Measurements from ENCODE around the gene GNL3. TPM values are rescaled to one million over a fixed set of nuclear protein-coding genes. Genes with fewer than 3 reads are reported as not detected.

GNL3 gene
- total RNA-seq, 1 experiment from 2014 or later, result 205 TPM

DNA sequence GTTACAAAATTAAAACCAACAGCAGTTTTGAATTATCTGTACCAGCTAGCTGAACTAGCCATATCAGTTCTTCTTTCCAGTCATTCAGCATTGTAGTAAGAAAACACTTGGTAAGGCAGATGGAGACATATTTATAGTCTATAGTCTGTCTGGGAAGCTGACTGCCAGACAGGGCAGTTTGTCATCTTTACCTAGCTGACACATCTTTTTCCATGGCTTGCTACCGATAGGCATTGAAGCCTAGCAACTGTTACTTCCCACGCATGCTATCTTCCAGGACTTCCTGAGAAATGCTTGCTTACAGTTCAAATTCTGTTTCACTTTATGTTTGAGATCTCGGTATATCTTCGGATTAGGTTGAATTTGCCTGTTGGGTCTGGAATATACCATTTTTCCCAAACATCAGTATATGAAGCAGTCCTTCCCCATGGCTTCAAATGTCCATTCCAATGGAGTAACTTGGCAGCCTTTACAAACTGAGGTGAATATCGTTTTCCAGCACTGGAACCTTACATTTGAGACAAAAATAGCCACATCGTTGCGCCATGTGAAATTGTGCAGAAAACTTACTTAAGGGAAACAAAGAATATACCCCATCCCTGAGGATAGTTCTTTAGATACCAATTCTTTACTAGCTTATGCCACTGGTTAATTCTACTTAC lies 8.8 kb downstream of the GNL3 start (continued):
- TF ChIP-seq, protein P1, sequence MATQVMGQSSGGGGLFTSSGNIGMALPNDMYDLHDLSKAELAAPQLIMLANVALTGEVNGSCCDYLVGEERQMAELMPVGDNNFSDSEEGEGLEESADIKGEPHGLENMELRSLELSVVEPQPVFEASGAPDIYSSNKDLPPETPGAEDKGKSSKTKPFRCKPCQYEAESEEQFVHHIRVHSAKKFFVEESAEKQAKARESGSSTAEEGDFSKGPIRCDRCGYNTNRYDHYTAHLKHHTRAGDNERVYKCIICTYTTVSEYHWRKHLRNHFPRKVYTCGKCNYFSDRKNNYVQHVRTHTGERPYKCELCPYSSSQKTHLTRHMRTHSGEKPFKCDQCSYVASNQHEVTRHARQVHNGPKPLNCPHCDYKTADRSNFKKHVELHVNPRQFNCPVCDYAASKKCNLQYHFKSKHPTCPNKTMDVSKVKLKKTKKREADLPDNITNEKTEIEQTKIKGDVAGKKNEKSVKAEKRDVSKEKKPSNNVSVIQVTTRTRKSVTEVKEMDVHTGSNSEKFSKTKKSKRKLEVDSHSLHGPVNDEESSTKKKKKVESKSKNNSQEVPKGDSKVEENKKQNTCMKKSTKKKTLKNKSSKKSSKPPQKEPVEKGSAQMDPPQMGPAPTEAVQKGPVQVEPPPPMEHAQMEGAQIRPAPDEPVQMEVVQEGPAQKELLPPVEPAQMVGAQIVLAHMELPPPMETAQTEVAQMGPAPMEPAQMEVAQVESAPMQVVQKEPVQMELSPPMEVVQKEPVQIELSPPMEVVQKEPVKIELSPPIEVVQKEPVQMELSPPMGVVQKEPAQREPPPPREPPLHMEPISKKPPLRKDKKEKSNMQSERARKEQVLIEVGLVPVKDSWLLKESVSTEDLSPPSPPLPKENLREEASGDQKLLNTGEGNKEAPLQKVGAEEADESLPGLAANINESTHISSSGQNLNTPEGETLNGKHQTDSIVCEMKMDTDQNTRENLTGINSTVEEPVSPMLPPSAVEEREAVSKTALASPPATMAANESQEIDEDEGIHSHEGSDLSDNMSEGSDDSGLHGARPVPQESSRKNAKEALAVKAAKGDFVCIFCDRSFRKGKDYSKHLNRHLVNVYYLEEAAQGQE (IDR thresholded peaks at IDR 0.05; ENCODE audit: low read depth), result no peak
- no peak for TF ChIP-seq ZNF274 (IDR thresholded peaks at IDR 0.05; ENCODE audit: low read depth, low read length)
- no peak for TF ChIP-seq POLR2AphosphoS5 (IDR thresholded peaks at IDR 0.05; ENCODE audit: low read depth, low read length)
- no peak for TF ChIP-seq POLR2A (IDR thresholded peaks at IDR 0.05; ENCODE audit: borderline replicate concordance, extremely low read depth, insufficient read depth, insufficient read length)
- TF ChIP-seq YY1 (IDR thresholded peaks at IDR 0.05; ENCODE audit: extremely low read depth, insufficient replicate concordance, low read depth, low read length), result no peak
- no peak for TF ChIP-seq ZFX (IDR thresholded peaks at IDR 0.05)

DNA sequence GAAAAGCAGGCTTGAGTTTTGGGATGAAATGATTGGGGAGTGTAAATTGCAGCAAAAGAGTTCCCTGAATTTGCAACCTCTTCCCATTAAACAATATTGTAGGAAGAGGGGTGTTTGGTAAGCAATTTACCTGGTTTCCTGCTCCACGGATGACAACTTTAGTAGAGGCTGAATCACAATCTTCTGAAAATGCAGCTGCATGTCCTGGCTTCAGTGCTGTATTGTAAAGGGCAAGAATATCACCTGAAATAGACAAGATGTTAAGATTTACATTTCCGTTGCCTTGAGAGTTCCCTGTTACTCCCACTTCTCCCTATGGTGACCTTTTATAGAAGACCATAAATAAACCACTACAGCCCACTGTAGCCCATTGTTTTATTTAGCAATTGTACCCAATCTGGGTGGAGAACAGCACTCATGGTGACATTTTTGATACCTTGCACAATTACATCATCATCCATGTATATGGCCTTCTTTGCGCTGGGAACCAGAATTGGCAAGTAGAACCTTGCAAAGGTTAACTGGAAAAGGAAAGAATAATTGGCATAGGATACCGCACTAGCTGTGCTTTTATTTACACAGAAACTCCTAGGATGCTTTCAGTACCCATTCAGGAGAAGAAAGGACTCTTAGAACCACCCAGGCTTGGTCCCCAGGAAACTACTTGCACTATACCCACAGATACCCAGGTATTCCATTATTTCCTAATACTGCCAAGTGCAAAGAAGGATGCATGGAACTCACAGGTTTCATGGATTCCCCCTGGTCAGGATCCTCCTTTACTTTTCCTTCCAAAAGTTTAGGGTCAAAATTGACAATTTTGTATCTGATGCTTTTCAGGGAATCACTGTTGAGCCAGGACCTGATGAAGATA lies 10.2 kb downstream of the GNL3 start:
- DNase-seq (ENCODE audit: low read depth, low spot score), result no peak
- no peaks in the 10 kb centered on the region for H3K27me3 ChIP-seq (ENCODE audit: insufficient read depth, low read length)
- H3K79me2 ChIP-seq (ENCODE audit: insufficient read depth, low read length), result peaks cover 28% of the 10 kb centered on the region
- H3K4me2 ChIP-seq (ENCODE audit: low read length), result no peak overlapping the region
- H4K20me1 ChIP-seq (ENCODE audit: insufficient read depth), result peaks cover 25% of the 10 kb centered on the region; the same call in 1 of the 2 replicates
- intact Hi-C loops (cut with micrococcal nuclease), result no loop called here
- POLR2A ChIA-PET, result interaction anchor here (1.8 kb wide), 1 partner anchor 9 kb away, joined by 4 read pairs; no protein-coding TSS in a partner anchor
- H3K36me3 ChIP-seq (ENCODE audit: control insufficient read depth in 1 of 2, insufficient read depth in 2 of 2, low read length in 2 of 2), result peaks cover 54 to 61% of the 10 kb centered on the region in 2 experiments
- CTCF ChIA-PET, result no interaction called here
- H3K4me1 ChIP-seq (ENCODE audit: control insufficient read depth in 1 of 2, insufficient read depth in 2 of 2, low read length in 2 of 2), result no peaks in the 10 kb centered on the region
- H2AFZ ChIP-seq (ENCODE audit: low read depth, low read length, poor library complexity, severe bottlenecking), result no peak overlapping the region
- H3K9me3 ChIP-seq (ENCODE audit: control insufficient read depth in 1 of 2, insufficient read depth in 1 of 2, low read depth in 1 of 2, low read length in 2 of 2), result no peaks in the 10 kb centered on the region
- H3K9ac ChIP-seq (ENCODE audit: low read length), result no peak overlapping the region
- no peak overlapping the region for H3K27ac ChIP-seq (ENCODE audit: low read depth, low read length)
- RAD21 ChIA-PET (ENCODE audit: low non-redundant PET in 1 of 2, low total read pairs in 2 of 2, uncharacterized antibody in 2 of 2, unreplicated experiment in 2 of 2), result no interaction called here
- H3K9me2 ChIP-seq (ENCODE audit: insufficient read depth), result no peaks in the 10 kb centered on the region
- 0 out of 2 replicates have a peak, but pooled peaks have one; percentile 10 for ATAC-seq
- no TSS peak for BruUV-seq (replicated peaks)
- no peak for TF ChIP-seq ZFX (IDR thresholded peaks at IDR 0.05)
- TF ChIP-seq FOSL1 (IDR thresholded peaks at IDR 0.05; ENCODE audit: low read depth), result no peak
- no peak for TF ChIP-seq SIN3A (IDR thresholded peaks at IDR 0.05; ENCODE audit: low read depth)
- peak; percentile 46 for TF ChIP-seq POLR2AphosphoS5 (IDR thresholded peaks at IDR 0.05; ENCODE audit: low read depth, low read length)
- TF ChIP-seq, protein P2, sequence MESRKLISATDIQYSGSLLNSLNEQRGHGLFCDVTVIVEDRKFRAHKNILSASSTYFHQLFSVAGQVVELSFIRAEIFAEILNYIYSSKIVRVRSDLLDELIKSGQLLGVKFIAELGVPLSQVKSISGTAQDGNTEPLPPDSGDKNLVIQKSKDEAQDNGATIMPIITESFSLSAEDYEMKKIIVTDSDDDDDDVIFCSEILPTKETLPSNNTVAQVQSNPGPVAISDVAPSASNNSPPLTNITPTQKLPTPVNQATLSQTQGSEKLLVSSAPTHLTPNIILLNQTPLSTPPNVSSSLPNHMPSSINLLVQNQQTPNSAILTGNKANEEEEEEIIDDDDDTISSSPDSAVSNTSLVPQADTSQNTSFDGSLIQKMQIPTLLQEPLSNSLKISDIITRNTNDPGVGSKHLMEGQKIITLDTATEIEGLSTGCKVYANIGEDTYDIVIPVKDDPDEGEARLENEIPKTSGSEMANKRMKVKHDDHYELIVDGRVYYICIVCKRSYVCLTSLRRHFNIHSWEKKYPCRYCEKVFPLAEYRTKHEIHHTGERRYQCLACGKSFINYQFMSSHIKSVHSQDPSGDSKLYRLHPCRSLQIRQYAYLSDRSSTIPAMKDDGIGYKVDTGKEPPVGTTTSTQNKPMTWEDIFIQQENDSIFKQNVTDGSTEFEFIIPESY (IDR thresholded peaks at IDR 0.05; ENCODE audit: extremely low read depth, insufficient replicate concordance, low read length), result no peak
- no peak overlapping the region for H3K4me3 ChIP-seq (replicated peaks in 1 of 2; ENCODE audit: low read depth in 1 of 2, low read length in 2 of 2)

Data from HCT116 (cell line).